RWPE2 (cell line): ENCODE data around the gene PRKCH.

Experiments used
- ATAC-seq: fragments of 200-7000 bp; cut with Tn5 transposase; 3 replicates; pipeline ENCODE4 v1.9.1; 2021; ENCODE audit warnings: low read depth
- DNase-seq: peaks from one replicate; pipeline ENCODE4 v3.0.0-alpha.2; 2020; ENCODE audit warnings: low spot score
- H3K27ac ChIP-seq: fragments of 450-650 bp; 2 replicates; pipeline ENCODE4 v1.5.1; 2017; ENCODE audit warnings: mild to moderate bottlenecking; ENCODE audit not compliant: poor library complexity, severe bottlenecking
- H3K27me3 ChIP-seq: fragments of 250-450 bp; sonication (Bioruptor Pico); 2 replicates; pipeline ENCODE4 v1.5.1; 2021; ENCODE audit warnings: mild to moderate bottlenecking, moderate library complexity; ENCODE audit not compliant: insufficient read depth, poor library complexity, severe bottlenecking
- H3K36me3 ChIP-seq: fragments of 250-450 bp; sonication (Bioruptor Pico); 2 replicates; pipeline ENCODE4 v1.5.1; 2020; ENCODE audit warnings: low read depth, mild to moderate bottlenecking, moderate library complexity
- H3K4me1 ChIP-seq: fragments of 250-450 bp; sonication (Bioruptor Pico); 2 replicates; pipeline ENCODE4 v1.5.1; 2021; ENCODE audit warnings: mild to moderate bottlenecking, moderate library complexity; ENCODE audit not compliant: insufficient read depth, poor library complexity, severe bottlenecking
- H3K4me3 ChIP-seq: fragments of 250-450 bp; sonication (Bioruptor Pico); 2 replicates; pipeline ENCODE4 v1.5.1; 2021; ENCODE audit warnings: mild to moderate bottlenecking, moderate library complexity; ENCODE audit not compliant: severe bottlenecking
- H3K9me3 ChIP-seq: fragments of 250-450 bp; sonication (Bioruptor Pico); 2 replicates; pipeline ENCODE4 v1.5.1; 2021; ENCODE audit warnings: mild to moderate bottlenecking, moderate library complexity; ENCODE audit not compliant: severe bottlenecking
- TF ChIP-seq, protein P1 (sequence below): fragments of 450-650 bp; IDR thresholded peaks from one replicate; pipeline ENCODE4 v1.5.1; 2017; ENCODE audit warnings: mild to moderate bottlenecking, moderate library complexity; ENCODE audit not compliant: poor library complexity, severe bottlenecking

PRKCH gene

DNA sequence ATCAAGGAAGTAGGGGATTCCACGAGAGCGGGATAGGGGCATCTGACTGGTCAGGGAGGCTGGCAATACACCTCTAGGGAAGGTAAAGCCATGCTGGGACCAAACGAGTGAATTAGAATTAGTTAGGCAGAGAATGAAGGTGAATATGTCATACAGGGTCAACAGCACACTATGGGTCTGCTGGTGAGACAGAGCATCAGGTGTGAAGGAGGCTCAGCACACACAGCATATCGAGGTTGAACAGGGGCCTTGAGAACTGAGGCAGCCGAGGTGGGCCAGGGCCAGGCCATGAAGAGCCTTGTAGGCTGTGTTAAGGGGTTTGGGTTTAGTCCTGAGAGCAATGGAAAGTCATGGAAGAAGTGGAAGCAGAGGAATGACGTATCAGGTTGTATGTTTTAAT lies 137.8 kb downstream of the PRKCH start:
- no peak for DNase-seq
- Histone ChIP-seq H3K4me3 (no peak overlapping the region), H3K4me1 (peaks cover 28% of the 10 kb centered on the region), H3K27ac (no peak overlapping the region), H3K27me3 (no peaks in the 10 kb centered on the region), H3K9me3 (no peaks in the 10 kb centered on the region), H3K36me3 (peaks cover 13% of the 10 kb centered on the region)
- TF ChIP-seq, protein P1, sequence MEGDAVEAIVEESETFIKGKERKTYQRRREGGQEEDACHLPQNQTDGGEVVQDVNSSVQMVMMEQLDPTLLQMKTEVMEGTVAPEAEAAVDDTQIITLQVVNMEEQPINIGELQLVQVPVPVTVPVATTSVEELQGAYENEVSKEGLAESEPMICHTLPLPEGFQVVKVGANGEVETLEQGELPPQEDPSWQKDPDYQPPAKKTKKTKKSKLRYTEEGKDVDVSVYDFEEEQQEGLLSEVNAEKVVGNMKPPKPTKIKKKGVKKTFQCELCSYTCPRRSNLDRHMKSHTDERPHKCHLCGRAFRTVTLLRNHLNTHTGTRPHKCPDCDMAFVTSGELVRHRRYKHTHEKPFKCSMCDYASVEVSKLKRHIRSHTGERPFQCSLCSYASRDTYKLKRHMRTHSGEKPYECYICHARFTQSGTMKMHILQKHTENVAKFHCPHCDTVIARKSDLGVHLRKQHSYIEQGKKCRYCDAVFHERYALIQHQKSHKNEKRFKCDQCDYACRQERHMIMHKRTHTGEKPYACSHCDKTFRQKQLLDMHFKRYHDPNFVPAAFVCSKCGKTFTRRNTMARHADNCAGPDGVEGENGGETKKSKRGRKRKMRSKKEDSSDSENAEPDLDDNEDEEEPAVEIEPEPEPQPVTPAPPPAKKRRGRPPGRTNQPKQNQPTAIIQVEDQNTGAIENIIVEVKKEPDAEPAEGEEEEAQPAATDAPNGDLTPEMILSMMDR: no peak
- no peak for ATAC-seq

DNA sequence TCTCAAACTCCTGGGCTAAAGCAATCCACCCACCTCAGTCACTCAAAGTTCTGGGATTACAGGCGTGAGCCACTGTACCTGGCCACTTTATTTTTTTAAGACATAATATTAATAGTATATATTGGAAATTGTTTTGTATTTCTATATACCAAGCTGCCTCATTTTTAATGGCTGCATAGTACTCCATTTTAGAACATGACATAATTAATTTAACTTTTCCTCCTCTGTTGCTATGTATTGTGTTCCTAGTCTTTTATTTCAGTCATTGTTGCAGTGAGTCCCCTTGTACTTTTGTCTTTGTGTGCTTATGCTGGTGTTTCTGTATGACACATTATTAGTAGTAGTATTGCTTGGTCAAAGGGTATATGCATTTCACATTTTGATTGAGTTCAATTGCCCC lies 138.7 kb downstream of the PRKCH start:
- Histone ChIP-seq H3K36me3 (peaks cover 14% of the 10 kb centered on the region), H3K4me3 (no peak overlapping the region), H3K4me1 (peaks cover 28% of the 10 kb centered on the region), H3K9me3 (no peaks in the 10 kb centered on the region), H3K27me3 (no peaks in the 10 kb centered on the region), H3K27ac (no peak overlapping the region)
- TF ChIP-seq, protein P1: no peak
- no peak for DNase-seq
- ATAC-seq: no peak

DNA sequence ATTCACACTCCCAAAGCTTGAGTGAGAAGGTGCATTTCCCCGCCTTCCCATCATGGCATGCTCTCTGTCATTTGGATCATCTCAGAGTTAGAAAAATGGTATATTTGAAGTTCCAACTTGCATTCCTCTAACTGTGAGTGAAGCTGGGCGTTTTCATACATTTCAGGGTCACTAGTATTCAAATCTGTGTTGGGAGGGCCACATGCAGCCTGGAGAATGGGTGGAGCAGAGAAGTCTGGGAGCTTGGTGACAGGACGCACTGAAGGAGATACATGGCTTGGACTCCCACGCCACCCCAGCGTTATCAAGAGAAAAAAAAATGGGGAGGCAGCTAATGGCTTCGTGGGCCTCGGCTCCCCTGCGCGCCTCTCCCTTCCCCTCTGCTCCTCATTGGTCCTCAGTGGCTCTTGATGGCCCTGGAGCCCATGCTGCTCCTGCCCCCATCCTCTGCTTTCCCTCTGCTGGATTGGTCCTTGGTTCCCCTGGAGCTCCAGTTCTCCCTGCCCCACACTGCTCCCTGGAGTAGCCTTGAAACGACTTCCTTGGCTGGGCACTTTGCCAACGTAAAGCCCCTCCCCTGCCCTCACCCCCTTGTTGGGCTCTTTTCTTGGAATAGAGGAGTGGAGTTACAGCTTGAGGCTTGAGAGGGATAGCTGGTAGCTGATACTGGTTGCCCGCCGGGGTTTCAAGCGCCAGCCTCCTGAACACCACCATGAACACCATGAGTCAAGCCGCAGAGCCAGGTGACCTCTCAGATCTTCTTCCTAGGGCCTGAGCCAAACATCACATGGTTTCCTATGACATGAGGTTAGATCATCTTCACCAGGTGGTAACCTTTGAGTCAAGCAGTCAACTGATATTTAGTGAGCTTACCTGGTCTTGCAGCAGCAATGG lies 139.6 kb downstream of the PRKCH start:
- H3K27me3 ChIP-seq: no peaks in the 10 kb centered on the region
- ATAC-seq (peak; percentile 67), DNase-seq (peak; percentile 82)
- H3K36me3 ChIP-seq: peaks cover 22% of the 10 kb centered on the region
- H3K4me1 ChIP-seq: peaks cover 38% of the 10 kb centered on the region
- TF ChIP-seq, protein P1: no peak
- peak overlapping the region; percentile 93 for H3K27ac ChIP-seq
- H3K4me3 ChIP-seq: no peak overlapping the region
- no peaks in the 10 kb centered on the region for H3K9me3 ChIP-seq

DNA sequence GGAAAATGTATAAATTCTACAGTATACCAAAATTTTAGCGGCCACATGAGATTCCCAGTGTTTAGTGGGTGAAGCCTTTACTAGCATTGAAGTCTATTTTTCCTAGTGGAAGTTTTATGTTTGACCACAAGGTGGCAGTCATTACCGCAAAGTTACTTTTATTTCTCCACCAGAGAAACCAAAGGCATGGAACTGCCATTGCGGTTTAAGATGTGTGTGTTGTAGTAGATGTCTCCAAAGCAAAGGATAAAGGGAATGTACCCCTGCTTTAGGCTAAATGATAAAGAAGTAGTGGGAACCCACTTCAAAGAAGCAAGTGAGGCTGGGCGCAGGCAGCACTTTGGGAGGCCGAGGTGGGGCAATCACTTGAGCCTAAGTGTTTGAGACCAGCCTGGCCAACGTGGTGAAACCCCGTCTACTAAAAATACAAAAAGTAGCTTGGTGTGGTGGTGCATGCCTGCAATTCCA lies 140.5 kb downstream of the PRKCH start:
- Histone ChIP-seq H3K27ac (peak overlapping the region; percentile 93), H3K27me3 (no peaks in the 10 kb centered on the region), H3K36me3 (peaks cover 22% of the 10 kb centered on the region), H3K9me3 (no peaks in the 10 kb centered on the region), H3K4me3 (no peak overlapping the region), H3K4me1 (peaks cover 46% of the 10 kb centered on the region)
- TF ChIP-seq, protein P1: peak; percentile 94
- no peak for DNase-seq
- ATAC-seq: peak; percentile 16
